ENCODE measurements around the gene LEF1. TPM values are rescaled to one million over a fixed set of nuclear protein-coding genes. Genes with fewer than 3 reads are reported as not detected.

The LEF1 gene
- total and polyA plus RNA-seq, 9 of the 15 experiments (the other 6 are each of a cell fraction or from before 2014, with no cell fraction given), result 15.1 to 81.1 (median 29.7) TPM

- TF ChIP-seq, protein P1, sequence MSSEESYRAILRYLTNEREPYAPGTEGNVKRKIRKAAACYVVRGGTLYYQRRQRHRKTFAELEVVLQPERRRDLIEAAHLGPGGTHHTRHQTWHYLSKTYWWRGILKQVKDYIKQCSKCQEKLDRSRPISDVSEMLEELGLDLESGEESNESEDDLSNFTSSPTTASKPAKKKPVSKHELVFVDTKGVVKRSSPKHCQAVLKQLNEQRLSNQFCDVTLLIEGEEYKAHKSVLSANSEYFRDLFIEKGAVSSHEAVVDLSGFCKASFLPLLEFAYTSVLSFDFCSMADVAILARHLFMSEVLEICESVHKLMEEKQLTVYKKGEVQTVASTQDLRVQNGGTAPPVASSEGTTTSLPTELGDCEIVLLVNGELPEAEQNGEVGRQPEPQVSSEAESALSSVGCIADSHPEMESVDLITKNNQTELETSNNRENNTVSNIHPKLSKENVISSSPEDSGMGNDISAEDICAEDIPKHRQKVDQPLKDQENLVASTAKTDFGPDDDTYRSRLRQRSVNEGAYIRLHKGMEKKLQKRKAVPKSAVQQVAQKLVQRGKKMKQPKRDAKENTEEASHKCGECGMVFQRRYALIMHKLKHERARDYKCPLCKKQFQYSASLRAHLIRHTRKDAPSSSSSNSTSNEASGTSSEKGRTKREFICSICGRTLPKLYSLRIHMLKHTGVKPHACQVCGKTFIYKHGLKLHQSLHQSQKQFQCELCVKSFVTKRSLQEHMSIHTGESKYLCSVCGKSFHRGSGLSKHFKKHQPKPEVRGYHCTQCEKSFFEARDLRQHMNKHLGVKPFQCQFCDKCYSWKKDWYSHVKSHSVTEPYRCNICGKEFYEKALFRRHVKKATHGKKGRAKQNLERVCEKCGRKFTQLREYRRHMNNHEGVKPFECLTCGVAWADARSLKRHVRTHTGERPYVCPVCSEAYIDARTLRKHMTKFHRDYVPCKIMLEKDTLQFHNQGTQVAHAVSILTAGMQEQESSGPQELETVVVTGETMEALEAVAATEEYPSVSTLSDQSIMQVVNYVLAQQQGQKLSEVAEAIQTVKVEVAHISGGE (CRISPR knock-in tag; IDR thresholded peaks at IDR 0.05), result peak in 2 of 3 experiments; percentile 10 to 66; a peak in 1 of 6 replicates
- no peak for TF ChIP-seq TFAM (CRISPR knock-in tag; conservative IDR thresholded peaks at IDR 0.05)
- TF ChIP-seq PHF8 (IDR thresholded peaks at IDR 0.05; ENCODE audit: borderline replicate concordance, low read length), result peak; percentile 15; the same call in 1 of the 2 replicates
- TF ChIP-seq SMAD2 (IDR thresholded peaks at IDR 0.05; ENCODE audit: low read depth, low read length), result no peak
- no peak for TF ChIP-seq NBN (IDR thresholded peaks at IDR 0.05; ENCODE audit: low read depth)
- TF ChIP-seq TAF9B (IDR thresholded peaks at IDR 0.05; ENCODE audit: partially characterized antibody), result no peak
- no peak for TF ChIP-seq YY1 (IDR thresholded peaks at IDR 0.05; ENCODE audit: borderline replicate concordance in 1 of 3, control insufficient read depth in 1 of 3, extremely low read depth in 1 of 3, insufficient read depth in 3 of 3, insufficient read length in 1 of 3, insufficient replicate concordance in 2 of 3, low read depth in 1 of 3, low read length in 2 of 3)
- TF ChIP-seq, protein P2, sequence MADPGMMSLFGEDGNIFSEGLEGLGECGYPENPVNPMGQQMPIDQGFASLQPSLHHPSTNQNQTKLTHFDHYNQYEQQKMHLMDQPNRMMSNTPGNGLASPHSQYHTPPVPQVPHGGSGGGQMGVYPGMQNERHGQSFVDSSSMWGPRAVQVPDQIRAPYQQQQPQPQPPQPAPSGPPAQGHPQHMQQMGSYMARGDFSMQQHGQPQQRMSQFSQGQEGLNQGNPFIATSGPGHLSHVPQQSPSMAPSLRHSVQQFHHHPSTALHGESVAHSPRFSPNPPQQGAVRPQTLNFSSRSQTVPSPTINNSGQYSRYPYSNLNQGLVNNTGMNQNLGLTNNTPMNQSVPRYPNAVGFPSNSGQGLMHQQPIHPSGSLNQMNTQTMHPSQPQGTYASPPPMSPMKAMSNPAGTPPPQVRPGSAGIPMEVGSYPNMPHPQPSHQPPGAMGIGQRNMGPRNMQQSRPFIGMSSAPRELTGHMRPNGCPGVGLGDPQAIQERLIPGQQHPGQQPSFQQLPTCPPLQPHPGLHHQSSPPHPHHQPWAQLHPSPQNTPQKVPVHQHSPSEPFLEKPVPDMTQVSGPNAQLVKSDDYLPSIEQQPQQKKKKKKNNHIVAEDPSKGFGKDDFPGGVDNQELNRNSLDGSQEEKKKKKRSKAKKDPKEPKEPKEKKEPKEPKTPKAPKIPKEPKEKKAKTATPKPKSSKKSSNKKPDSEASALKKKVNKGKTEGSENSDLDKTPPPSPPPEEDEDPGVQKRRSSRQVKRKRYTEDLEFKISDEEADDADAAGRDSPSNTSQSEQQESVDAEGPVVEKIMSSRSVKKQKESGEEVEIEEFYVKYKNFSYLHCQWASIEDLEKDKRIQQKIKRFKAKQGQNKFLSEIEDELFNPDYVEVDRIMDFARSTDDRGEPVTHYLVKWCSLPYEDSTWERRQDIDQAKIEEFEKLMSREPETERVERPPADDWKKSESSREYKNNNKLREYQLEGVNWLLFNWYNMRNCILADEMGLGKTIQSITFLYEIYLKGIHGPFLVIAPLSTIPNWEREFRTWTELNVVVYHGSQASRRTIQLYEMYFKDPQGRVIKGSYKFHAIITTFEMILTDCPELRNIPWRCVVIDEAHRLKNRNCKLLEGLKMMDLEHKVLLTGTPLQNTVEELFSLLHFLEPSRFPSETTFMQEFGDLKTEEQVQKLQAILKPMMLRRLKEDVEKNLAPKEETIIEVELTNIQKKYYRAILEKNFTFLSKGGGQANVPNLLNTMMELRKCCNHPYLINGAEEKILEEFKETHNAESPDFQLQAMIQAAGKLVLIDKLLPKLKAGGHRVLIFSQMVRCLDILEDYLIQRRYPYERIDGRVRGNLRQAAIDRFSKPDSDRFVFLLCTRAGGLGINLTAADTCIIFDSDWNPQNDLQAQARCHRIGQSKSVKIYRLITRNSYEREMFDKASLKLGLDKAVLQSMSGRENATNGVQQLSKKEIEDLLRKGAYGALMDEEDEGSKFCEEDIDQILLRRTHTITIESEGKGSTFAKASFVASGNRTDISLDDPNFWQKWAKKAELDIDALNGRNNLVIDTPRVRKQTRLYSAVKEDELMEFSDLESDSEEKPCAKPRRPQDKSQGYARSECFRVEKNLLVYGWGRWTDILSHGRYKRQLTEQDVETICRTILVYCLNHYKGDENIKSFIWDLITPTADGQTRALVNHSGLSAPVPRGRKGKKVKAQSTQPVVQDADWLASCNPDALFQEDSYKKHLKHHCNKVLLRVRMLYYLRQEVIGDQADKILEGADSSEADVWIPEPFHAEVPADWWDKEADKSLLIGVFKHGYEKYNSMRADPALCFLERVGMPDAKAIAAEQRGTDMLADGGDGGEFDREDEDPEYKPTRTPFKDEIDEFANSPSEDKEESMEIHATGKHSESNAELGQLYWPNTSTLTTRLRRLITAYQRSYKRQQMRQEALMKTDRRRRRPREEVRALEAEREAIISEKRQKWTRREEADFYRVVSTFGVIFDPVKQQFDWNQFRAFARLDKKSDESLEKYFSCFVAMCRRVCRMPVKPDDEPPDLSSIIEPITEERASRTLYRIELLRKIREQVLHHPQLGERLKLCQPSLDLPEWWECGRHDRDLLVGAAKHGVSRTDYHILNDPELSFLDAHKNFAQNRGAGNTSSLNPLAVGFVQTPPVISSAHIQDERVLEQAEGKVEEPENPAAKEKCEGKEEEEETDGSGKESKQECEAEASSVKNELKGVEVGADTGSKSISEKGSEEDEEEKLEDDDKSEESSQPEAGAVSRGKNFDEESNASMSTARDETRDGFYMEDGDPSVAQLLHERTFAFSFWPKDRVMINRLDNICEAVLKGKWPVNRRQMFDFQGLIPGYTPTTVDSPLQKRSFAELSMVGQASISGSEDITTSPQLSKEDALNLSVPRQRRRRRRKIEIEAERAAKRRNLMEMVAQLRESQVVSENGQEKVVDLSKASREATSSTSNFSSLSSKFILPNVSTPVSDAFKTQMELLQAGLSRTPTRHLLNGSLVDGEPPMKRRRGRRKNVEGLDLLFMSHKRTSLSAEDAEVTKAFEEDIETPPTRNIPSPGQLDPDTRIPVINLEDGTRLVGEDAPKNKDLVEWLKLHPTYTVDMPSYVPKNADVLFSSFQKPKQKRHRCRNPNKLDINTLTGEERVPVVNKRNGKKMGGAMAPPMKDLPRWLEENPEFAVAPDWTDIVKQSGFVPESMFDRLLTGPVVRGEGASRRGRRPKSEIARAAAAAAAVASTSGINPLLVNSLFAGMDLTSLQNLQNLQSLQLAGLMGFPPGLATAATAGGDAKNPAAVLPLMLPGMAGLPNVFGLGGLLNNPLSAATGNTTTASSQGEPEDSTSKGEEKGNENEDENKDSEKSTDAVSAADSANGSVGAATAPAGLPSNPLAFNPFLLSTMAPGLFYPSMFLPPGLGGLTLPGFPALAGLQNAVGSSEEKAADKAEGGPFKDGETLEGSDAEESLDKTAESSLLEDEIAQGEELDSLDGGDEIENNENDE (IDR thresholded peaks at IDR 0.05; ENCODE audit: low read depth, low read length), result no peak
- TF ChIP-seq ARID1B (IDR thresholded peaks at IDR 0.05), result no peak
- TF ChIP-seq ZNF584 (CRISPR knock-in tag; IDR thresholded peaks at IDR 0.05; ENCODE audit: low read depth), result no peak
- no peak for TF ChIP-seq ZNF551 (CRISPR knock-in tag; IDR thresholded peaks at IDR 0.05)
- no peak for TF ChIP-seq HLTF (IDR thresholded peaks at IDR 0.05)
- no peak for TF ChIP-seq PPARD (CRISPR knock-in tag; IDR thresholded peaks at IDR 0.05)
These were observed 517 bp downstream of the LEF1 start (continued) for GRCh38 chr4:108168160-108168670.

Measured in K562 (cell line).